GM23338 (cell line): ENCODE measurements around the gene CABS1. TPM values are rescaled to one million over a fixed set of nuclear protein-coding genes. Genes with fewer than 3 reads are reported as not detected.

Experiments
- ATAC-seq: fragments of 200-7000 bp; cut with Tn5 transposase; 3 replicates; pipeline ENCODE4 v1.9.1; 2020
- DNase-seq: peaks from one replicate; pipeline ENCODE4 v3.0.0-alpha.2; 2015; ENCODE audit warnings: low spot score
- H2AFZ ChIP-seq: fragments of 200-600 bp; sonication (generic); 2 replicates; pipeline ENCODE4 v1.8.0; 2016; ENCODE audit warnings: antibody characterized with exemption, mild to moderate bottlenecking, moderate library complexity
- H3F3A ChIP-seq: fragments of 200-600 bp; sonication (generic); replicated peaks from 2 replicates; pipeline ENCODE4 v1.8.0; 2017; ENCODE audit warnings: antibody characterized with exemption, mixed run types, low read depth
- H3K27ac ChIP-seq: fragments of 200-600 bp; sonication (generic); 2 replicates; pipeline ENCODE4 v1.6.1; 2016; ENCODE audit warnings: low read depth
- H3K27me3 ChIP-seq: fragments of 200-600 bp; sonication (generic); 2 replicates; pipeline ENCODE4 v1.8.0; 2016; ENCODE audit warnings: mild to moderate bottlenecking, mixed run types, moderate library complexity; ENCODE audit not compliant: insufficient read depth
- H3K36me3 ChIP-seq: fragments of 200-600 bp; sonication (generic); 2 replicates; pipeline ENCODE4 v1.8.0; 2016; ENCODE audit warnings: mild to moderate bottlenecking; ENCODE audit not compliant: insufficient read depth
- H3K4me1 ChIP-seq: fragments of 200-600 bp; sonication (generic); 2 replicates; pipeline ENCODE4 v1.8.0; 2016; ENCODE audit warnings: mild to moderate bottlenecking, moderate library complexity; ENCODE audit not compliant: insufficient read depth
- H3K4me2 ChIP-seq: fragments of 200-600 bp; sonication (generic); 2 replicates; pipeline ENCODE4 v1.7.1; 2017; ENCODE audit warnings: mixed run types
- H3K4me3 ChIP-seq: fragments of 200-600 bp; sonication (generic); 2 replicates; pipeline ENCODE4 v1.6.1; 2016; ENCODE audit warnings: mixed run types
- H3K79me2 ChIP-seq: fragments of 200-600 bp; sonication (generic); replicated peaks from 2 replicates; pipeline ENCODE4 v1.8.0; 2017; ENCODE audit warnings: mild to moderate bottlenecking; ENCODE audit not compliant: insufficient read depth
- H3K9me2 ChIP-seq: fragments of 200-600 bp; sonication (generic); 2 replicates; pipeline ENCODE4 v1.8.0; 2017; ENCODE audit not compliant: insufficient read depth
- H4K20me1 ChIP-seq: fragments of 200-600 bp; sonication (generic); replicated peaks from 2 replicates; pipeline ENCODE4 v1.8.0; 2017; ENCODE audit warnings: mild to moderate bottlenecking; ENCODE audit not compliant: insufficient read depth
- H3K27ac Mint-ChIP-seq: 2 replicates; pipeline ENCODE4 v1.8.0; 2020; ENCODE audit warnings: inconsistent platforms, mild to moderate bottlenecking, moderate library complexity, mixed read lengths
- H3K27me3 Mint-ChIP-seq: 3 replicates; pipeline ENCODE4 v1.8.0; 2022; ENCODE audit warnings: low read depth, mild to moderate bottlenecking, moderate library complexity, mixed read lengths, inconsistent platforms; ENCODE audit not compliant: insufficient read depth, poor library complexity
- H3K36me3 Mint-ChIP-seq: 3 replicates; pipeline ENCODE4 v1.8.0; 2021; ENCODE audit warnings: low read depth, mild to moderate bottlenecking, inconsistent platforms, moderate library complexity, mixed read lengths
- H3K4me1 Mint-ChIP-seq: 3 replicates; pipeline ENCODE4 v1.8.0; 2020; ENCODE audit warnings: mild to moderate bottlenecking, inconsistent platforms, mixed read lengths
- H3K4me3 Mint-ChIP-seq: 3 replicates; pipeline ENCODE4 v1.8.0; 2021; ENCODE audit warnings: moderate library complexity, mild to moderate bottlenecking, inconsistent platforms, mixed read lengths
- H3K9me3 Mint-ChIP-seq: 3 replicates; pipeline ENCODE4 v1.8.0; 2020; ENCODE audit warnings: moderate library complexity, mild to moderate bottlenecking, inconsistent platforms, mixed read lengths
- CREB1 ChIP-seq: fragments of 250-450 bp; sonication (Bioruptor Pico); IDR thresholded peaks from 2 replicates; pipeline ENCODE4 v1.5.0; 2020; ENCODE audit warnings: low read depth, mild to moderate bottlenecking, moderate library complexity
- CTCF ChIP-seq, 2 experiments: fragments of 200-600 bp in 1 of 2; sonication (generic) in 1 of 2; conservative IDR thresholded peaks; 2 replicates each; pipeline versions ENCODE4 v1.5.1 to v1.6.1; 2016 to 2017; ENCODE audit warnings: antibody characterized with exemption in 2 of 2, low read depth in 2 of 2, mild to moderate bottlenecking in 2 of 2, moderate library complexity in 1 of 2
- ETS1 ChIP-seq: IDR thresholded peaks from 2 replicates; pipeline ENCODE4 v1.6.1; 2016; ENCODE audit warnings: antibody characterized with exemption
- EZH2 ChIP-seq: fragments of 200-600 bp; sonication (generic); IDR thresholded peaks from one replicate; pipeline ENCODE4 v1.8.0; 2017; ENCODE audit warnings: antibody characterized with exemption, mild to moderate bottlenecking, low read depth; ENCODE audit not compliant: unreplicated experiment
- EZH2phosphoT487 ChIP-seq: fragments of 200-600 bp; sonication (generic); IDR thresholded peaks from one replicate; pipeline ENCODE4 v1.8.1; 2018; ENCODE audit warnings: antibody characterized with exemption; ENCODE audit not compliant: unreplicated experiment
- JUNB ChIP-seq: IDR thresholded peaks from one replicate; pipeline ENCODE4 v1.6.1; 2016; ENCODE audit warnings: antibody characterized with exemption; ENCODE audit not compliant: unreplicated experiment
- NANOG ChIP-seq: IDR thresholded peaks from 2 replicates; pipeline ENCODE4 v1.6.1; 2016; ENCODE audit warnings: antibody characterized with exemption, borderline replicate concordance
- POLR2AphosphoS5 ChIP-seq: IDR thresholded peaks from 2 replicates; pipeline ENCODE4 v1.6.1; 2016; ENCODE audit warnings: antibody characterized with exemption, low read depth
- REST ChIP-seq: IDR thresholded peaks from one replicate; pipeline ENCODE4 v1.6.1; 2018; ENCODE audit warnings: antibody characterized with exemption; ENCODE audit not compliant: unreplicated experiment
- STAT1 ChIP-seq: IDR thresholded peaks from one replicate; pipeline ENCODE4 v1.6.1; 2016; ENCODE audit warnings: antibody characterized with exemption; ENCODE audit not compliant: unreplicated experiment
- ZNF114 ChIP-seq: fragments of 250-450 bp; sonication (Bioruptor Pico); IDR thresholded peaks from 2 replicates; pipeline ENCODE4 v1.5.0; 2020; ENCODE audit warnings: mild to moderate bottlenecking, moderate library complexity
- ZNF331 ChIP-seq: fragments of 250-450 bp; sonication (Bioruptor Pico); IDR thresholded peaks from 2 replicates; pipeline ENCODE4 v1.5.0; 2020; ENCODE audit warnings: low read depth, mild to moderate bottlenecking, moderate library complexity
- polyA plus RNA-seq: library from polyadenylated mRNA; unstranded; fragments of >200 nt; fragmentation: Nextera tagmentation; extraction: Ambion mirVana; gene quantifications from 2 replicates; pipeline ENCODE4 v1.2.1, GENCODE V29; 2016
- total RNA-seq: library from RNA; depleted of rRNA; stranded (reverse); fragments of >200 nt; shearing (Covaris generic); gene quantifications from 2 replicates; pipeline ENCODE4 v1.2.3, GENCODE V29; 2014

Gene CABS1
- total and polyA plus RNA-seq, 2 experiments from 2014 or later, result not detected

- Histone ChIP-seq H2AFZ (no peak overlapping the region), H3K4me3 (no peak overlapping the region), H3K4me2 (no peak overlapping the region), H3K27ac (no peak overlapping the region), H3K79me2 (no peaks in the 10 kb centered on the region), H3K9me2 (no peaks in the 10 kb centered on the region), H3F3A (no peaks in the 10 kb centered on the region), H3K27me3 (no peaks in the 10 kb centered on the region), H4K20me1 (no peaks in the 10 kb centered on the region), H3K36me3 (no peaks in the 10 kb centered on the region), H3K4me1 (no peaks in the 10 kb centered on the region; the same call in 1 of the 2 replicates)
- no peak overlapping the region for H3K27ac Mint-ChIP-seq
- H3K36me3 Mint-ChIP-seq, result no peaks in the 10 kb centered on the region
- DNase-seq (no peak), ATAC-seq (no peak)
- H3K4me1 Mint-ChIP-seq, result no peaks in the 10 kb centered on the region
- TF ChIP-seq CREB1 (CRISPR knock-in tag), result no peak
- TF ChIP-seq ETS1, result no peak
- TF ChIP-seq EZH2phosphoT487, result no peak
- H3K4me3 Mint-ChIP-seq, result no peak overlapping the region
- H3K27me3 Mint-ChIP-seq, result no peaks in the 10 kb centered on the region
- H3K9me3 Mint-ChIP-seq, result no peaks in the 10 kb centered on the region; the same call in 2 of the 3 replicates
Measured at GRCh38 chr4:70371987-70372386, 37.2 kb downstream of the CABS1 start.

- H3K4me1 ChIP-seq, result no peaks in the 10 kb centered on the region; the same call in 1 of the 2 replicates
- H3K27ac ChIP-seq, result no peak overlapping the region
- no peaks in the 10 kb centered on the region for H3K27me3 ChIP-seq
- Mint-ChIP-seq H3K36me3 (no peaks in the 10 kb centered on the region), H3K27me3 (no peaks in the 10 kb centered on the region), H3K4me1 (no peaks in the 10 kb centered on the region), H3K4me3 (no peak overlapping the region), H3K9me3 (no peaks in the 10 kb centered on the region), H3K27ac (no peak overlapping the region)
- ATAC-seq (no peak), DNase-seq (no peak)
- H2AFZ ChIP-seq, result 0 out of 2 replicates have a peak overlapping the region, but pooled peaks have one; percentile 44
- no peaks in the 10 kb centered on the region for H3K36me3 ChIP-seq
- no peaks in the 10 kb centered on the region for H3K9me2 ChIP-seq
- H3K79me2 ChIP-seq, result no peaks in the 10 kb centered on the region
- H3K4me3 ChIP-seq, result no peak overlapping the region
- H3F3A ChIP-seq, result no peaks in the 10 kb centered on the region
- no peak overlapping the region for H3K4me2 ChIP-seq
- no peaks in the 10 kb centered on the region for H4K20me1 ChIP-seq
- no peak for TF ChIP-seq STAT1
- TF ChIP-seq ZNF114 (CRISPR knock-in tag), result no peak
- no peak for TF ChIP-seq REST
- no peak for TF ChIP-seq EZH2phosphoT487
- no peak for TF ChIP-seq JUNB
- TF ChIP-seq ZNF331 (CRISPR knock-in tag), result no peak
- TF ChIP-seq ETS1, result no peak
- TF ChIP-seq EZH2, result no peak
- TF ChIP-seq CREB1 (CRISPR knock-in tag), result no peak
- no peak for TF ChIP-seq POLR2AphosphoS5
- TF ChIP-seq NANOG, result no peak
- TF ChIP-seq CTCF (conservative IDR thresholded peaks at IDR 0.05; ENCODE audit: low read depth in 2 of 2), result no peak
Measured at GRCh38 chr4:70372760-70373159, 38.0 kb downstream of the CABS1 start.
